Liver (tissue), 9 donors: ENCODE measurements around the gene IFNW1. TPM values are rescaled to one million over a fixed set of nuclear protein-coding genes. Genes with fewer than 3 reads are reported as not detected.

Experiments used
- DNase-seq: peaks from one replicate; pipeline ENCODE4 v3.0.0-alpha.2; 2017; ENCODE audit warnings: low spot score
- H3K27ac ChIP-seq, 2 donors: one replicate each; pipeline ENCODE4 v1.7.0; 2013; ENCODE audit warnings: inconsistent platforms in 2 of 2, low read length in 2 of 2, control low read depth in 1 of 2, low read depth in 1 of 2, mild to moderate bottlenecking in 1 of 2
- H3K27me3 ChIP-seq, 4 donors: one replicate each; pipeline versions ENCODE4 v1.6.1 to v1.7.0; 2013; ENCODE audit warnings: low read length in 3 of 4, inconsistent platforms in 1 of 4, mild to moderate bottlenecking in 1 of 4, moderate library complexity in 1 of 4; ENCODE audit not compliant: control insufficient read depth in 4 of 4, insufficient read depth in 4 of 4
- H3K36me3 ChIP-seq, 4 donors: one replicate each; pipeline versions ENCODE4 v1.6.1 to v1.7.0; 2013; ENCODE audit warnings: low read length in 3 of 4, mild to moderate bottlenecking in 3 of 4, low read depth in 1 of 4, moderate library complexity in 1 of 4; ENCODE audit not compliant: control insufficient read depth in 4 of 4, insufficient read depth in 3 of 4
- H3K4me1 ChIP-seq, 4 donors: one replicate each; pipeline versions ENCODE4 v1.6.1 to v1.7.0; 2013; ENCODE audit warnings: low read length in 3 of 4, mild to moderate bottlenecking in 3 of 4, moderate library complexity in 1 of 4; ENCODE audit not compliant: control insufficient read depth in 4 of 4, insufficient read depth in 4 of 4
- H3K4me3 ChIP-seq, 3 donors: one replicate each; pipeline versions ENCODE4 v1.6.1 to v1.7.0; 2013; ENCODE audit warnings: low read length in 3 of 3, control low read depth in 1 of 3, low read depth in 1 of 3, mild to moderate bottlenecking in 1 of 3
- H3K9ac ChIP-seq, 2 donors: one replicate each; pipeline ENCODE4 v1.7.0; 2013; ENCODE audit warnings: low read length in 2 of 2, mild to moderate bottlenecking in 2 of 2, moderate library complexity in 2 of 2, control low read depth in 1 of 2, low read depth in 1 of 2
- H3K9me3 ChIP-seq, 4 donors: one replicate each; pipeline versions ENCODE4 v1.6.1 to v1.7.0; 2013; ENCODE audit warnings: low read length in 3 of 4; ENCODE audit not compliant: control insufficient read depth in 4 of 4
- EGR1 ChIP-seq, 2 donors: IDR thresholded peaks; 2 replicates each; pipeline ENCODE4 v1.6.1; 2016 to 2018; ENCODE audit warnings: antibody characterized with exemption in 2 of 2, low read depth in 2 of 2
- FOXA1 ChIP-seq: IDR thresholded peaks from 2 replicates; pipeline ENCODE4 v1.6.1; 2016; ENCODE audit warnings: antibody characterized with exemption
- FOXA2 ChIP-seq: IDR thresholded peaks from 2 replicates; pipeline ENCODE4 v1.6.1; 2016; ENCODE audit warnings: antibody characterized with exemption
- GABPA ChIP-seq, 2 donors: IDR thresholded peaks in 1 of 2; conservative IDR thresholded peaks in 1 of 2; 2 replicates each; pipeline ENCODE4 v1.6.1; 2016; ENCODE audit warnings: antibody characterized with exemption in 2 of 2, mild to moderate bottlenecking in 1 of 2, moderate library complexity in 1 of 2
- HNF4A ChIP-seq, 2 donors: conservative IDR thresholded peaks; 2 replicates each; pipeline ENCODE4 v1.6.1; 2016; ENCODE audit warnings: antibody characterized with exemption in 2 of 2, mild to moderate bottlenecking in 2 of 2
- HNF4G ChIP-seq: IDR thresholded peaks from 2 replicates; pipeline ENCODE4 v1.6.1; 2016; ENCODE audit warnings: antibody characterized with exemption
- JUND ChIP-seq, 2 donors: IDR thresholded peaks; 2 replicates each; pipeline ENCODE4 v1.6.1; 2016; ENCODE audit warnings: antibody characterized with exemption in 2 of 2
- NR2F2 ChIP-seq: IDR thresholded peaks from 2 replicates; pipeline ENCODE4 v1.6.1; 2016; ENCODE audit warnings: antibody characterized with exemption
- RAD21 ChIP-seq, 2 donors: IDR thresholded peaks; 2 replicates each; pipeline ENCODE4 v1.6.1; 2016; ENCODE audit warnings: antibody characterized with exemption in 2 of 2, mild to moderate bottlenecking in 2 of 2
- RXRA ChIP-seq, 2 donors: IDR thresholded peaks; 2 replicates each; pipeline ENCODE4 v1.6.1; 2017 to 2018; ENCODE audit warnings: antibody characterized with exemption in 2 of 2, mild to moderate bottlenecking in 1 of 2
- TAF1 ChIP-seq: conservative IDR thresholded peaks from 2 replicates; pipeline ENCODE4 v1.6.1; 2016; ENCODE audit warnings: antibody characterized with exemption, mild to moderate bottlenecking
- YY1 ChIP-seq: IDR thresholded peaks from 2 replicates; pipeline ENCODE4 v1.6.1; 2016; ENCODE audit warnings: antibody characterized with exemption, mild to moderate bottlenecking
- WGBS: extraction: QIAGEN DNeasy Blood & Tissue Kit; methylation state at CpG from one replicate; pipeline ENCODE4 v1.1.7; 2013; 5-methylcytosine and 5-hydroxymethylcytosine counted together
- polyA plus RNA-seq, 2 donors: library from polyadenylated mRNA; stranded (reverse) in 1 of 2; unstranded in 1 of 2; fragments of 200-250 nt in 1 of 2; fragments of >200 nt in 1 of 2; fragmentation: Nextera tagmentation in 1 of 2; extraction: Ambion mirVana in 1 of 2; gene quantifications; one replicate each; pipeline versions ENCODE4 v1.2.1 to v1.2.3, GENCODE V29; 2013 to 2015
- total RNA-seq, 2 donors: library from RNA; depleted of rRNA; stranded (reverse); fragments of >200 nt; gene quantifications; one replicate each; pipeline ENCODE4 v1.2.3, GENCODE V29; 2014
- TF ChIP-seq, protein P1 (sequence below): fragments of 150-350 bp; IDR thresholded peaks from 2 replicates; pipeline ENCODE4 v1.5.1; 2017; ENCODE audit warnings: improper control_type of control experiment, low read depth, low read length; ENCODE audit not compliant: missing input control
- TF ChIP-seq, protein P2 (sequence below): IDR thresholded peaks from 2 replicates; pipeline ENCODE4 v1.6.1; 2016; ENCODE audit warnings: antibody characterized with exemption
- TF ChIP-seq, protein P3 (sequence below): IDR thresholded peaks from 2 replicates; pipeline ENCODE4 v1.6.1; 2016; ENCODE audit warnings: antibody characterized with exemption, mild to moderate bottlenecking
- TF ChIP-seq, protein P4 (sequence below): IDR thresholded peaks from 2 replicates; pipeline ENCODE4 v1.6.1; 2016; ENCODE audit warnings: antibody characterized with exemption
- donor health status: healthy.
- donor health status: healthy.
- donor health status: healthy.
- donor health status: healthy.
- donor health status: healthy.

The IFNW1 gene
- total and polyA plus RNA-seq, 4 donors, result not detected

- TF ChIP-seq, protein P1, sequence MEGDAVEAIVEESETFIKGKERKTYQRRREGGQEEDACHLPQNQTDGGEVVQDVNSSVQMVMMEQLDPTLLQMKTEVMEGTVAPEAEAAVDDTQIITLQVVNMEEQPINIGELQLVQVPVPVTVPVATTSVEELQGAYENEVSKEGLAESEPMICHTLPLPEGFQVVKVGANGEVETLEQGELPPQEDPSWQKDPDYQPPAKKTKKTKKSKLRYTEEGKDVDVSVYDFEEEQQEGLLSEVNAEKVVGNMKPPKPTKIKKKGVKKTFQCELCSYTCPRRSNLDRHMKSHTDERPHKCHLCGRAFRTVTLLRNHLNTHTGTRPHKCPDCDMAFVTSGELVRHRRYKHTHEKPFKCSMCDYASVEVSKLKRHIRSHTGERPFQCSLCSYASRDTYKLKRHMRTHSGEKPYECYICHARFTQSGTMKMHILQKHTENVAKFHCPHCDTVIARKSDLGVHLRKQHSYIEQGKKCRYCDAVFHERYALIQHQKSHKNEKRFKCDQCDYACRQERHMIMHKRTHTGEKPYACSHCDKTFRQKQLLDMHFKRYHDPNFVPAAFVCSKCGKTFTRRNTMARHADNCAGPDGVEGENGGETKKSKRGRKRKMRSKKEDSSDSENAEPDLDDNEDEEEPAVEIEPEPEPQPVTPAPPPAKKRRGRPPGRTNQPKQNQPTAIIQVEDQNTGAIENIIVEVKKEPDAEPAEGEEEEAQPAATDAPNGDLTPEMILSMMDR, result no peak
- TF ChIP-seq YY1 (no peak), HNF4G (no peak)
Observed at GRCh38 chr9:21104787-21105186, 36.8 kb downstream of the IFNW1 start (continued).

DNA sequence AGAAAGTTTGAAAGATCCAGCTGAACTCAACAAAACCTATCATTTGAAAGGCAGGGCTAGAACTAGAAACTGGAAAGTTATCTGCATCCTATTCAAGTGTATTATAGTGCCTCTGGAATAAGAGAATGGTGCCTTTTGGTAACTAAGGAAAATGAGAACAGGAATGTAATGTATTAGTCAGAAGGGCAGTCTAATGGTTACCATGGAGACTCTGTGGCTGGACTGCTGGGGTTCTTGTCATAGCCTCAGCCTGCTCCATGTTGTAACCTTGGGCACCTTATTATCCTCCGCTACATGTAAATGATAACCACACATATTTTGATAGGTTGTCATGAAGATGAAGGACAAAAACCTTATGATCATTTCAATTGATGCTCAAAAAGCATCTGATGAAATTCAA lies 39.3 kb downstream of the IFNW1 start:
- H3K9ac ChIP-seq, result no peak overlapping the region
- WGBS, result 96% methylated on average over 1 of the region's 1 CpG
- no peak overlapping the region for H3K27ac ChIP-seq
- TF ChIP-seq GABPA (IDR thresholded peaks at IDR 0.05 in 1 of 2, conservative IDR thresholded peaks at IDR 0.05 in 1 of 2) (no peak), EGR1 (IDR thresholded peaks at IDR 0.05; ENCODE audit: low read depth in 2 of 2) (no peak), TAF1 (no peak), HNF4G (no peak), RXRA (IDR thresholded peaks at IDR 0.05) (no peak), FOXA1 (no peak), JUND (IDR thresholded peaks at IDR 0.05) (no peak), RAD21 (IDR thresholded peaks at IDR 0.05) (no peak), FOXA2 (no peak), HNF4A (conservative IDR thresholded peaks at IDR 0.05) (no peak), YY1 (no peak), NR2F2 (no peak)
- TF ChIP-seq, protein P2, sequence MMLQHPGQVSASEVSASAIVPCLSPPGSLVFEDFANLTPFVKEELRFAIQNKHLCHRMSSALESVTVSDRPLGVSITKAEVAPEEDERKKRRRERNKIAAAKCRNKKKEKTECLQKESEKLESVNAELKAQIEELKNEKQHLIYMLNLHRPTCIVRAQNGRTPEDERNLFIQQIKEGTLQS, result no peak
- TF ChIP-seq, protein P3, sequence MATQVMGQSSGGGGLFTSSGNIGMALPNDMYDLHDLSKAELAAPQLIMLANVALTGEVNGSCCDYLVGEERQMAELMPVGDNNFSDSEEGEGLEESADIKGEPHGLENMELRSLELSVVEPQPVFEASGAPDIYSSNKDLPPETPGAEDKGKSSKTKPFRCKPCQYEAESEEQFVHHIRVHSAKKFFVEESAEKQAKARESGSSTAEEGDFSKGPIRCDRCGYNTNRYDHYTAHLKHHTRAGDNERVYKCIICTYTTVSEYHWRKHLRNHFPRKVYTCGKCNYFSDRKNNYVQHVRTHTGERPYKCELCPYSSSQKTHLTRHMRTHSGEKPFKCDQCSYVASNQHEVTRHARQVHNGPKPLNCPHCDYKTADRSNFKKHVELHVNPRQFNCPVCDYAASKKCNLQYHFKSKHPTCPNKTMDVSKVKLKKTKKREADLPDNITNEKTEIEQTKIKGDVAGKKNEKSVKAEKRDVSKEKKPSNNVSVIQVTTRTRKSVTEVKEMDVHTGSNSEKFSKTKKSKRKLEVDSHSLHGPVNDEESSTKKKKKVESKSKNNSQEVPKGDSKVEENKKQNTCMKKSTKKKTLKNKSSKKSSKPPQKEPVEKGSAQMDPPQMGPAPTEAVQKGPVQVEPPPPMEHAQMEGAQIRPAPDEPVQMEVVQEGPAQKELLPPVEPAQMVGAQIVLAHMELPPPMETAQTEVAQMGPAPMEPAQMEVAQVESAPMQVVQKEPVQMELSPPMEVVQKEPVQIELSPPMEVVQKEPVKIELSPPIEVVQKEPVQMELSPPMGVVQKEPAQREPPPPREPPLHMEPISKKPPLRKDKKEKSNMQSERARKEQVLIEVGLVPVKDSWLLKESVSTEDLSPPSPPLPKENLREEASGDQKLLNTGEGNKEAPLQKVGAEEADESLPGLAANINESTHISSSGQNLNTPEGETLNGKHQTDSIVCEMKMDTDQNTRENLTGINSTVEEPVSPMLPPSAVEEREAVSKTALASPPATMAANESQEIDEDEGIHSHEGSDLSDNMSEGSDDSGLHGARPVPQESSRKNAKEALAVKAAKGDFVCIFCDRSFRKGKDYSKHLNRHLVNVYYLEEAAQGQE, result no peak
- TF ChIP-seq, protein P1, result no peak
- TF ChIP-seq, protein P4, sequence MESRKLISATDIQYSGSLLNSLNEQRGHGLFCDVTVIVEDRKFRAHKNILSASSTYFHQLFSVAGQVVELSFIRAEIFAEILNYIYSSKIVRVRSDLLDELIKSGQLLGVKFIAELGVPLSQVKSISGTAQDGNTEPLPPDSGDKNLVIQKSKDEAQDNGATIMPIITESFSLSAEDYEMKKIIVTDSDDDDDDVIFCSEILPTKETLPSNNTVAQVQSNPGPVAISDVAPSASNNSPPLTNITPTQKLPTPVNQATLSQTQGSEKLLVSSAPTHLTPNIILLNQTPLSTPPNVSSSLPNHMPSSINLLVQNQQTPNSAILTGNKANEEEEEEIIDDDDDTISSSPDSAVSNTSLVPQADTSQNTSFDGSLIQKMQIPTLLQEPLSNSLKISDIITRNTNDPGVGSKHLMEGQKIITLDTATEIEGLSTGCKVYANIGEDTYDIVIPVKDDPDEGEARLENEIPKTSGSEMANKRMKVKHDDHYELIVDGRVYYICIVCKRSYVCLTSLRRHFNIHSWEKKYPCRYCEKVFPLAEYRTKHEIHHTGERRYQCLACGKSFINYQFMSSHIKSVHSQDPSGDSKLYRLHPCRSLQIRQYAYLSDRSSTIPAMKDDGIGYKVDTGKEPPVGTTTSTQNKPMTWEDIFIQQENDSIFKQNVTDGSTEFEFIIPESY, result no peak
- DNase-seq, result no peak
- peaks cover 0 to 2% (median 0%) of the 10 kb centered on the region in 4 donors for H3K27me3 ChIP-seq
- H3K4me3 ChIP-seq, result no peak overlapping the region
- H3K4me1 ChIP-seq, result no peaks in the 10 kb centered on the region
- no peaks in the 10 kb centered on the region for H3K36me3 ChIP-seq
- no peaks in the 10 kb centered on the region for H3K9me3 ChIP-seq
